ENCODE measurements around the gene DPM3.
A peak's percentile ranks its signal among the peaks of the same experiment; 100 is the strongest.
"Not testable (repeated sequence)": the region's sequence is repeated elsewhere in the genome, so short reads cannot be mapped to it uniquely, and the experiment has no call there.

The DPM3 gene

DNA sequence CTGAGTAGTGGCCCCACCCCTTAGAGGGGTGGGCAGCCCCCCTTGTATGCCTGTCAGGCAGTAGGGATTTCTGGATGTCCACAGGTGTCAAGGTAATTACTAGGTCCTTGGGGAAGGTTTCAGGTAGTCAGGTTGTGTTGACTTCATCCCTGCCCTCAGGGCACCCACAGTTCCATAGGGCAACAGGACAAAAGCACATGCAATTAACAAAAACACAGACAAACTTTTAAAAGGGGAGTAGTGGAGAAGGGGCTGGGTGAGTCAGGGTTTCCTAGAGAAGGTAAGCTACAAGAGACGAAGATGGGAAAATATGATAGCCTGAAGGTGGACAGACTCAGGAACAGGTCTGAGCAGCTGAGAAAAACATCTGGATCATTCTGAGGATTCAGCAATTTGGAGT, 18.7 kb upstream of the DPM3 start:
- no peak for DNase-seq (ENCODE audit: low spot score)

- not testable (repeated sequence) for DNase-seq (ENCODE audit: low spot score)
Observed at GRCh38 chr1:155155996-155156643, 15.8 kb upstream of the DPM3 start.

GRCh38 chr1:155145491-155145890, 5.2 kb upstream of the DPM3 start:
- DNase-seq (ENCODE audit: low spot score): no peak

- DNase-seq (ENCODE audit: low spot score): no peak
Observed at GRCh38 chr1:155141749-155142148, 1.4 kb upstream of the DPM3 start.

DNA sequence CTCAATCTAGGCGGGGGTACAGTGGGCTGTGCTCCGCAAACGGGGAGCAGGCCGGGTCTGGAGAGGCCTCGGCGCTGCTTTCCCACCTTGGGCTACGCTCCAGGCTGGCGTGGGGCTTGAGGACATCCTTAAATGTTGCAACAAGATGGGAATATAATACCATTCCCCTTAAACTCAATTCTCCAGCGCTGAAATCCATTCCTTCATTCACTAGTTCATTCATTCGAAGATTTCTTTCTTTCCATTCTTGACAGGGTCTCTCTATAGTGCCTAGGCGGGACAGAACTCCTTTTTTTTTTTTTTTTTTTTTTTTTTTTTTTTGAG, 261 bp upstream of the DPM3 start:
- DNase-seq (ENCODE audit: low spot score): no peak

- DNase-seq (ENCODE audit: low spot score): no peak
Observed at GRCh38 chr1:155137154-155137949, 3.0 kb downstream of the DPM3 start.

GRCh38 chr1:155136748-155137147, 3.6 kb downstream of the DPM3 start:
- DNase-seq (ENCODE audit: low spot score): no peak

DNA sequence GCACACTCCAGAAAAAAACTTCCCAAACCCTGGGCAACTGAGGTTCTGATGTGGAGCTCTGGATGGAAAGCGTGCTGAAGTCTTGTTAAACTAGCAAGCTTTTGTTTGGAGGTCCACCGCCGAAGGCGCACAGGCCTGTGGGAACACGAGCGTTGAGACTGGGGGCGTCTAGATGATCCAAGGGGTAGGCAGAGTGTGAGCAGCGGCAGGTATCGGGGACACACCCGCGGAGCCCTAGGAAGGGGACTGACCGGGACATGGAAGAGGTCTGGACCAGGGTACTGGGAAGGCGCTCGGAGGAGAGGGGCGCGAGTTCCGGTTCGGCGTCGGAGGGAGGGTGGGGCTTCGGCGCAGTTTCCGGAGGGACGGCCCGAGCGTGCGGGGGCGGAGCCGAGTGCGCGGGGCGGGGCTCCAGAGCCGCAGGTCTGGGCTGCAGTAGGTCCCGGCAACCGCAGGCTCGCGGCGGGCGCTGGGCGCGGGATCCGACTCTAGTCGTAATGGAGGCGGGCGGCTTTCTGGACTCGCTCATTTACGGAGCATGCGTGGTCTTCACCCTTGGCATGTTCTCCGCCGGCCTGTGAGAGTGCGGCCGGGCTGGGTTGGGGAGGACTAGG, 4.8 kb downstream of the DPM3 start, which contains the start of gene SLC50A1:
TSS of gene SLC50A1 (plus strand) at position 438 of the 614 bp plus-strand sequence. CDS start at position 498, 60 bp downstream.
- peak; percentile 98 for DNase-seq (ENCODE audit: low spot score)

- DNase-seq (ENCODE audit: low spot score): peak; percentile 83
Observed at GRCh38 chr1:155134880-155135414, 5.4 kb downstream of the DPM3 start.

- DNase-seq (ENCODE audit: low spot score): no peak
Observed at GRCh38 chr1:155134322-155134721, 6.0 kb downstream of the DPM3 start.

DNA sequence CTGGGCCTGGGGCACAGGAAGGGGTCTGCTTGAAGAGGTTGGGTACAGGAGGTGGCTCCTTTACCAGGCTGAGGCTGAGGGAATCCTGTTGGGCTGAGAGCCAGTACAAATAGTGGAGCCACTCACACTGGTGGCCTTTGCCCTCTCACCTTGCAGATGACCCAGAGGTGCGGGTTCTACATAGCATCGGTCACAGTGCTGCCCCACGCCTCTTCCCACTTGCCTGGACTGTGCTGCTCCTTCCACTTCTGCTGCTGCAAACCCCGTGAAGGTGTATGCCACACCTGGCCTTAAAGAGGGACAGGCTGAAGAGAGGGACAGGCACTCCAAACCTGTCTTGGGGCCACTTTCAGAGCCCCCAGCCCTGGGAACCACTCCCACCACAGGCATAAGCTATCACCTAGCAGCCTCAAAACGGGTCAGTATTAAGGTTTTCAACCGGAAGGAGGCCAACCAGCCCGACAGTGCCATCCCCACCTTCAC, 6.5 kb downstream of the DPM3 start:
- no peak for DNase-seq (ENCODE audit: low spot score)

- no peak for DNase-seq (ENCODE audit: low spot score)
Observed at GRCh38 chr1:155131856-155132255, 8.5 kb downstream of the DPM3 start.

DNA sequence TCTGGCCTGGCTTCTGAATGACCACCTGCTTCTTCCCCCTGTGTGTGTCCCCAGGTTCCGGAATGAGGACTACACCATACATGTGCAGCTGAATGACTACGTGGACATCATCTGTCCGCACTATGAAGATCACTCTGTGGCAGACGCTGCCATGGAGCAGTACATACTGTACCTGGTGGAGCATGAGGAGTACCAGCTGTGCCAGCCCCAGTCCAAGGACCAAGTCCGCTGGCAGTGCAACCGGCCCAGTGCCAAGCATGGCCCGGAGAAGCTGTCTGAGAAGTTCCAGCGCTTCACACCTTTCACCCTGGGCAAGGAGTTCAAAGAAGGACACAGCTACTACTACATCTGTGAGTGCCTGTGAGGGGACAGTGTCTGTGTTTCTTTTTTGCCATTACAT, 9.0 kb downstream of the DPM3 start:
- no peak for DNase-seq (ENCODE audit: low spot score)

- no peak for DNase-seq (ENCODE audit: low spot score)
Observed at GRCh38 chr1:155130272-155131006, 9.9 kb downstream of the DPM3 start.

DNA sequence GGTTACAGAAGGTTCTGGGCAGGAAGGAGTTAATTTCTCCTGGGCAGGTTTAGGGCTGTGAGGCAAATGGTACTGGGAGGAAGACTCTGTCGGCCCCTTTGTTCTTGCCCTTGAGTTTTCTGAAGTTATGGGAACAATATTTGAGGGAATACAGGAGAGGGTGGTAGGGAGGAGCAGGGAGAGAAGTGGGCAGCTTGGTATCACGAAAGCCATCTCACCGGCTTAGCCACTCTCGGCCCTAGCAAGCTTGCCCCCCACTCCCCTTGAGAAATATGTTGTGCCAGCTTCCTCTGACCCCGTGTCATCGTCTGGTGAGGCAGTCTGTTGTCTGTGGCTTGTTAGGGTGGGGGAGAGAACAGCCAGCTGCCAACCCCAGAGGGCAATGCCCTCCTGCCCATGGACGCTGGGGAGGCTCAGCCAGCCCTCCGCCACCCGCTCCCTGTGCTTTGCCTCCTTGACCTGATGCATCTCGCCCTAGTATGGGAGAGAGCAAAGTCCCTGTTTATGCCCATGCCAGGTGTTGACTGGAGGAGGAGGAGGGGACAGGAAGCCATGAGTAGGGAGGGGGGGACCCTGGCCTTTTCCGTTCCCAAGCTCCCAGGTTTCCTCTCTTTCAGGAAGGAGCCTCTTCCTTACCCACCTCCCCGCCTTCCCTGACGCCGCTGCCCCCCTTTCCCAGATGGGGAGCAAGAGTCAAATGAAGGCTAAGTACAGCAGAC, 11.4 kb downstream of the DPM3 start:
- no peak for DNase-seq (ENCODE audit: low spot score)

DNA sequence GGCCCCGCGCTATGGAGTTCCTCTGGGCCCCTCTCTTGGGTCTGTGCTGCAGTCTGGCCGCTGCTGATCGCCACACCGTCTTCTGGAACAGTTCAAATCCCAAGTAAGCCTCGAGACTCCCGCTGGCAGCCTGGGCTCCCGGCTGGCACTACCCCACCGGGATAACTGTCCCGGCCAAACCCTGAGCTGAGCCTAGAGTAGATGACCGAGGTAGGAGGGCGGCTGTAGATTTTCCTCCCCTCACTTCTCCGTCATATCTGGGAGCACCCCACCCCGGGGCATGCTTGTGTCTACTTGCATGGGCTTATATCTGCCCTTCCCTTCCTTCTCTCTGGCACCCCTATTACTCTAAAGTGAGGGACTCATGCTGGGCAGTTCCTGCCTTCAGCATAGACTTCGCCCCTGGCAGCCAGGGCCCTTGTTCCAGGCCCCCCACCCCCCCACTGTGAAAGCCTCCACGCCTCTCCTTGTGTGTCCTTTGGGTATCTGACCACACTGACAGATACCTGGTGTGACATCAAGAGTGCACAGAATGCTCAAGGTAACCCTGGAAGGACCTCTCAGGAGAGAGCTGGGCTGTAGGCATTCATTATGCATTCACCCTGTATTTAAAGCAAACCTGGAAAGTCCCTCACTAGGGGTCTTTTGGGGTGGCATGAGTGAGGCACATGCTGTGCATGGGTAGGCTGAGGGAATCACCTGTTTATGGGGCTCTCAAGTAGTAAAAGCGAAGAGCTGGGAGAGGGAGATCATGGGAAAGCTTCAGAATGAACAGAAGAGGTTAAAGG, 12.2 kb downstream of the DPM3 start:
- DNase-seq (ENCODE audit: low spot score): no peak

DNA sequence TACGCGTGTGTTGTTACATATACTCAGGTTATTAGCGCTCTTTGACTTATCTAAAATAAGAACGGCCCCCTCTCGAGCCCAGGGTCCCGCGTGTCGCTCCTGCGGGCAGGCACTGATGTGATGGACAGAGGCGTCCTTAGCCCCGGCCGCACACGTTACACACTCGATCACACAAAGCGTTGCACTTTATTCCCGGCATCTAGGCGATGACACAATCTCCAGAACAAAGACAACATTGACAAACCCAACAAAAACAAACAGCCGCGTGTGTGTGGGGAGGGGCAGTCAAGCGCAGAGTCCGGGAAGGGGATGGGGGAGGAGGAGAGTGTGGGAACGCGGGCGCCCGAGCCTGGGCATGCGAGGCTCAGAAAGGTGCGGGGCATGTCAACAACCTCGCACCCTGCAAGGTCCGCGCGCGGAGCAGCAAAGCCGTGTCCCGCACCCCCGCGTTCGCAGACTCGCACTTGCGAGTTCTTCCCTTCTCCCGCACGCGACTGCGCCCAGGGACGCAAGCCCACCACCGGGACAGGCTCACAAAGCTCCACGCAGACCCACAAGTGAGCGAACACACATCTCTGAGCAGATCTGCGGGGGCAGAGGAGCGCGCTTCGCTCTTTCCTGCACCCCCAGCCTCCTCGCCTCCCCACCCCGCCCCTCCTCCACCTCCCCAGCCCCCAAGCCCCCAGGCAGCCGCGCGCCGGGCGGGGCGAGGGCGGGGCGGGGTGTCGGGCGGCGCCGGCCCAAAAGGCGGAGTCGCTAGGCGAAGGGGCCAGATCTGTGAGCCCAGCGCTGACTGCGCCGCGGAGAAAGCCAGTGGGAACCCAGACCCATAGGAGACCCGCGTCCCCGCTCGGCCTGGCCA, 13.0 kb downstream of the DPM3 start, which contains the start of gene EFNA1:
TSS of gene EFNA1 (plus strand) at position 772 of the 862 bp plus-strand sequence. CDS start 102 bp downstream, outside the sequence.
- DNase-seq (ENCODE audit: low spot score): no peak

GRCh38 chr1:155126556-155127104, 13.7 kb downstream of the DPM3 start:
- DNase-seq (ENCODE audit: low spot score): no peak

DNA sequence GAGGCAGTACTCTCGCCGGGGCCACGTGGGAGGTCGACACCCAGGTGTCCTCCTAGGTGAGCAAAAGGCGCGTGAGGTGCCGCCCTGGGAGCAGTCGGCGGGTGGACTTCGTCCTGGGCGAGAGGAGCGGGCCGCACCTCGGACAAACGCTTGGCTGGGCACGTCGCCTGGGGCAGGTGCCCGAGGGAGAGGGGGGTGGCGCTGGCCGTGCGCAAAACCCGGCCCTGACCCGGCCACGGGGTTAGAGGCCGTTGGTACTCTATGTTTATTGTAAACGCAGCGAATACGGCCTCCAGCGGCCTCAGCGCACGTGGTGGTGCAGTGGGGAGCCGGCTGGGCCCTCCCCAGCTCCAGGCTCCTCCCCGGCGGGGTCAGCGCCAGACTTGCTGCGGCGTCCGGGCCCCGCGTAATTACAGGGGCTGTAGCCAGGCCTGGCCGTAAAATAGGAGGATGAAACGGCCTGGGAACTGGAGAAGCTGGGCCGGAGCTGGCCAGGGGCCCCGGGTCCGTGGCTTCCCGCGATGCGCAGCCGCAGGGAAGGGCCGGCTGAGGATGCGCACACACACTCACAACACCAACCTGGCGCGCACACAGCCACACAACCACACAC, 14.3 kb downstream of the DPM3 start:
- DNase-seq (ENCODE audit: low spot score): peak; percentile 79
